Endothelial cell (in vitro differentiated cells): Measurements from ENCODE around the gene CCDC117. TPM values are rescaled to one million over a fixed set of nuclear protein-coding genes. Genes with fewer than 3 reads are reported as not detected.

Experiments used
- DNase-seq: peaks from one replicate; pipeline ENCODE4 v3.0.0; 2021; ENCODE audit warnings: low spot score
- H3K27ac Mint-ChIP-seq: one replicate; pipeline ENCODE4 v1.8.0; 2021; ENCODE audit warnings: mixed read lengths, inconsistent platforms; ENCODE audit not compliant: unreplicated experiment
- H3K27me3 Mint-ChIP-seq: one replicate; pipeline ENCODE4 v1.8.0; 2021; ENCODE audit warnings: mild to moderate bottlenecking, moderate library complexity, mixed read lengths, inconsistent platforms; ENCODE audit not compliant: unreplicated experiment
- H3K36me3 Mint-ChIP-seq: one replicate; pipeline ENCODE4 v1.8.0; 2021; ENCODE audit warnings: mild to moderate bottlenecking, low read depth, mixed read lengths, inconsistent platforms; ENCODE audit not compliant: unreplicated experiment
- H3K4me1 Mint-ChIP-seq: one replicate; pipeline ENCODE4 v1.8.0; 2021; ENCODE audit warnings: mild to moderate bottlenecking, mixed read lengths, inconsistent platforms; ENCODE audit not compliant: unreplicated experiment
- H3K4me3 Mint-ChIP-seq: one replicate; pipeline ENCODE4 v1.8.0; 2021; ENCODE audit warnings: mild to moderate bottlenecking, mixed read lengths, inconsistent platforms; ENCODE audit not compliant: unreplicated experiment
- H3K9me3 Mint-ChIP-seq: one replicate; pipeline ENCODE4 v1.8.0; 2021; ENCODE audit warnings: mixed read lengths, inconsistent platforms; ENCODE audit not compliant: unreplicated experiment
- CTCF ChIP-seq: fragments of 200-600 bp; sonication (generic); IDR thresholded peaks from one replicate; pipeline ENCODE4 v1.5.0; 2021; ENCODE audit warnings: antibody characterized with exemption; ENCODE audit not compliant: unreplicated experiment
- total RNA-seq: library from RNA; stranded (reverse); fragmentation: NEBNext Ultra II Directional; extraction: Animal tissue kit (Norgen Biotek cat#: 25700); gene quantifications from one replicate; pipeline ENCODE4 v1.2.1, GENCODE V29; 2021; ENCODE audit not compliant: unreplicated experiment

Gene CCDC117
- total RNA-seq, 1 donor from 2014 or later: 21.9 TPM

GRCh38 chr22:28780296-28780695, 7.8 kb downstream of the CCDC117 start:
- Mint-ChIP-seq H3K4me1 (no peaks in the 10 kb centered on the region), H3K27ac (no peak overlapping the region), H3K36me3 (peaks cover 16% of the 10 kb centered on the region), H3K9me3 (no peaks in the 10 kb centered on the region), H3K4me3 (no peak overlapping the region), H3K27me3 (no peaks in the 10 kb centered on the region)
- TF ChIP-seq CTCF: no peak
- no peak for DNase-seq

GRCh38 chr22:28783786-28784671, 11.5 kb downstream of the CCDC117 start:
- H3K4me1 Mint-ChIP-seq: no peaks in the 10 kb centered on the region
- no peaks in the 10 kb centered on the region for H3K27me3 Mint-ChIP-seq
- no peak overlapping the region for H3K4me3 Mint-ChIP-seq
- H3K27ac Mint-ChIP-seq: peak overlapping the region; percentile 5
- H3K36me3 Mint-ChIP-seq: peaks cover 19% of the 10 kb centered on the region
- no peaks in the 10 kb centered on the region for H3K9me3 Mint-ChIP-seq
- TF ChIP-seq CTCF: no peak
- no peak for DNase-seq

GRCh38 chr22:28788601-28789000, 16.1 kb downstream of the CCDC117 start:
- Mint-ChIP-seq H3K27ac (no peak overlapping the region), H3K4me3 (no peak overlapping the region), H3K36me3 (peaks cover 11% of the 10 kb centered on the region), H3K27me3 (no peaks in the 10 kb centered on the region), H3K9me3 (no peaks in the 10 kb centered on the region), H3K4me1 (no peaks in the 10 kb centered on the region)
- no peak for TF ChIP-seq CTCF
- DNase-seq: no peak

- no peak overlapping the region for H3K4me3 Mint-ChIP-seq
- no peak for TF ChIP-seq CTCF
- no peak overlapping the region for H3K27ac Mint-ChIP-seq
- peaks cover 14% of the 10 kb centered on the region for H3K36me3 Mint-ChIP-seq
- H3K9me3 Mint-ChIP-seq: no peaks in the 10 kb centered on the region
- no peaks in the 10 kb centered on the region for H3K4me1 Mint-ChIP-seq
- no peaks in the 10 kb centered on the region for H3K27me3 Mint-ChIP-seq
- no peak for DNase-seq
Measured at GRCh38 chr22:28791124-28791523, 18.6 kb downstream of the CCDC117 start.

GRCh38 chr22:28791841-28792490, 19.5 kb downstream of the CCDC117 start:
- no peaks in the 10 kb centered on the region for H3K9me3 Mint-ChIP-seq
- no peaks in the 10 kb centered on the region for H3K27me3 Mint-ChIP-seq
- peaks cover 21% of the 10 kb centered on the region for H3K36me3 Mint-ChIP-seq
- H3K4me1 Mint-ChIP-seq: peaks cover 8% of the 10 kb centered on the region
- H3K27ac Mint-ChIP-seq: no peak overlapping the region
- no peak for DNase-seq
- no peak for TF ChIP-seq CTCF
- H3K4me3 Mint-ChIP-seq: no peak overlapping the region
